Neuron (in vitro differentiated cells): Measurements from ENCODE around the gene RPS27L.
A peak's percentile ranks its signal among the peaks of the same experiment; 100 is the strongest.

Source experiments
- H2AFZ ChIP-seq: one replicate; pipeline ENCODE4 v1.6.1; 2013; ENCODE audit warnings: low read depth, mild to moderate bottlenecking, inconsistent platforms, low read length, moderate library complexity
- H3K27me3 ChIP-seq: one replicate; pipeline ENCODE4 v1.6.1; 2013; ENCODE audit warnings: low read length; ENCODE audit not compliant: insufficient read depth
- H3K36me3 ChIP-seq: one replicate; pipeline ENCODE4 v1.6.1; 2013; ENCODE audit warnings: low read length; ENCODE audit not compliant: insufficient read depth
- H3K4me1 ChIP-seq: one replicate; pipeline ENCODE4 v1.6.1; 2013; ENCODE audit warnings: low read length; ENCODE audit not compliant: insufficient read depth
- H3K4me3 ChIP-seq: 2 replicates; pipeline ENCODE4 v1.5.1; 2013; ENCODE audit warnings: mild to moderate bottlenecking, low read length, moderate library complexity
- H3K9me3 ChIP-seq: one replicate; pipeline ENCODE4 v1.6.1; 2013; ENCODE audit warnings: low read length

The RPS27L gene

GRCh38 chr15:63157118-63157843, at the start of gene RPS27L:
TSS of gene RPS27L (minus strand) at chr15:63157477. CDS start at chr15:63157405, 72 bp downstream.
- peaks cover 9% of the 10 kb centered on the region for H3K4me1 ChIP-seq
- peak within 1 kb of the TSS; percentile 53 for H2AFZ ChIP-seq
- no peaks in the 10 kb centered on the region for H3K9me3 ChIP-seq
- peak within 1 kb of the TSS; percentile 61 for H3K4me3 ChIP-seq
- peaks cover 29% of the 10 kb centered on the region for H3K36me3 ChIP-seq
- H3K27me3 ChIP-seq, result no peaks in the 10 kb centered on the region

GRCh38 chr15:63206079-63206478, 48.8 kb upstream of the RPS27L start:
- Histone ChIP-seq H3K4me1 (peaks cover 14% of the 10 kb centered on the region), H3K36me3 (no peaks in the 10 kb centered on the region), H3K4me3 (no peak overlapping the region), H3K9me3 (no peaks in the 10 kb centered on the region), H3K27me3 (no peaks in the 10 kb centered on the region), H2AFZ (no peak overlapping the region)

GRCh38 chr15:63203451-63204090, 46.3 kb upstream of the RPS27L start:
- H2AFZ ChIP-seq, result no peak overlapping the region
- no peaks in the 10 kb centered on the region for H3K36me3 ChIP-seq
- H3K4me3 ChIP-seq, result no peak overlapping the region
- peaks cover 5% of the 10 kb centered on the region for H3K4me1 ChIP-seq
- no peaks in the 10 kb centered on the region for H3K27me3 ChIP-seq
- no peaks in the 10 kb centered on the region for H3K9me3 ChIP-seq

- Histone ChIP-seq H3K9me3 (no peaks in the 10 kb centered on the region), H3K27me3 (no peaks in the 10 kb centered on the region), H3K36me3 (no peaks in the 10 kb centered on the region), H3K4me1 (peaks cover 5% of the 10 kb centered on the region), H2AFZ (no peak overlapping the region), H3K4me3 (no peak overlapping the region)
Observed at GRCh38 chr15:63202861-63203260, 45.6 kb upstream of the RPS27L start.

GRCh38 chr15:63200464-63201249, 43.4 kb upstream of the RPS27L start:
- Histone ChIP-seq H3K4me1 (peaks cover 5% of the 10 kb centered on the region), H3K36me3 (no peaks in the 10 kb centered on the region), H3K27me3 (no peaks in the 10 kb centered on the region), H3K9me3 (no peaks in the 10 kb centered on the region), H2AFZ (no peak overlapping the region), H3K4me3 (no peak overlapping the region)

GRCh38 chr15:63198371-63199250, 41.3 kb upstream of the RPS27L start:
- no peak overlapping the region for H3K4me3 ChIP-seq
- H3K9me3 ChIP-seq, result no peaks in the 10 kb centered on the region
- no peaks in the 10 kb centered on the region for H3K36me3 ChIP-seq
- no peaks in the 10 kb centered on the region for H3K27me3 ChIP-seq
- H3K4me1 ChIP-seq, result no peaks in the 10 kb centered on the region
- no peak overlapping the region for H2AFZ ChIP-seq

GRCh38 chr15:63197626-63198025, 40.3 kb upstream of the RPS27L start:
- no peak overlapping the region for H3K4me3 ChIP-seq
- no peaks in the 10 kb centered on the region for H3K27me3 ChIP-seq
- no peaks in the 10 kb centered on the region for H3K9me3 ChIP-seq
- no peaks in the 10 kb centered on the region for H3K36me3 ChIP-seq
- no peak overlapping the region for H2AFZ ChIP-seq
- H3K4me1 ChIP-seq, result no peaks in the 10 kb centered on the region

GRCh38 chr15:63196842-63197241, 39.6 kb upstream of the RPS27L start:
- H2AFZ ChIP-seq, result no peak overlapping the region
- no peaks in the 10 kb centered on the region for H3K9me3 ChIP-seq
- H3K4me1 ChIP-seq, result peaks cover 6% of the 10 kb centered on the region
- H3K4me3 ChIP-seq, result no peak overlapping the region
- H3K36me3 ChIP-seq, result no peaks in the 10 kb centered on the region
- H3K27me3 ChIP-seq, result no peaks in the 10 kb centered on the region

GRCh38 chr15:63195569-63196015, 38.3 kb upstream of the RPS27L start:
- Histone ChIP-seq H2AFZ (no peak overlapping the region), H3K9me3 (no peaks in the 10 kb centered on the region), H3K4me3 (no peak overlapping the region), H3K36me3 (no peaks in the 10 kb centered on the region), H3K4me1 (peaks cover 17% of the 10 kb centered on the region), H3K27me3 (no peaks in the 10 kb centered on the region)

GRCh38 chr15:63194880-63195568, 37.7 kb upstream of the RPS27L start:
- Histone ChIP-seq H3K27me3 (no peaks in the 10 kb centered on the region), H3K36me3 (no peaks in the 10 kb centered on the region), H3K4me3 (no peak overlapping the region), H3K4me1 (peaks cover 22% of the 10 kb centered on the region), H2AFZ (no peak overlapping the region), H3K9me3 (no peaks in the 10 kb centered on the region)

- Histone ChIP-seq H3K9me3 (no peaks in the 10 kb centered on the region), H3K36me3 (no peaks in the 10 kb centered on the region), H3K4me1 (peaks cover 22% of the 10 kb centered on the region), H3K4me3 (no peak overlapping the region), H2AFZ (no peak overlapping the region), H3K27me3 (no peaks in the 10 kb centered on the region)
Observed at GRCh38 chr15:63194302-63194701, 37.0 kb upstream of the RPS27L start.

GRCh38 chr15:63192619-63193206, 35.4 kb upstream of the RPS27L start:
- Histone ChIP-seq H3K9me3 (no peaks in the 10 kb centered on the region), H3K36me3 (no peaks in the 10 kb centered on the region), H3K4me1 (peaks cover 29% of the 10 kb centered on the region), H3K27me3 (no peaks in the 10 kb centered on the region), H3K4me3 (no peak overlapping the region), H2AFZ (no peak overlapping the region)
